PC-3 (cell line): ENCODE measurements around the gene KMT2A. TPM values are rescaled to one million over a fixed set of nuclear protein-coding genes. Genes with fewer than 3 reads are reported as not detected.
A peak's percentile ranks its signal among the peaks of the same experiment; 100 is the strongest.

Source experiments
- ATAC-seq: fragments of 200-7000 bp; cut with Tn5 transposase; 2 replicates; pipeline ENCODE4 v1.9.1; 2020; ENCODE audit warnings: mild to moderate bottlenecking, moderate library complexity
- BruUV-seq: library from RNA; stranded (reverse); fragments of 400-500 nt; replicated peaks from 2 replicates; lab custom pipeline; 2021; lab: Mats Ljungman, UMichigan
- CTCF ChIA-PET: fragments of 300-600 bp; sonication (Branson Sonifier 250); formaldehyde crosslinking; loops from one replicate; lab custom pipeline; 2022; ENCODE audit warnings: antibody characterized with exemption; lab: Charles Lee
- POLR2A ChIA-PET: fragments of 300-600 bp; sonication (Branson Sonifier 250); formaldehyde crosslinking; loops from one replicate; lab custom pipeline; 2022; ENCODE audit warnings: antibody characterized with exemption; ENCODE audit not compliant: unreplicated experiment; lab: Charles Lee
- DNase-seq: peaks from one replicate; pipeline ENCODE4 v3.0.0-alpha.2; 2015
- H2AFZ ChIP-seq: fragments of 300-600 bp; sonication (generic); 2 replicates; pipeline ENCODE4 v1.6.0; 2016; ENCODE audit warnings: antibody characterized with exemption, low read length
- H3F3A ChIP-seq: fragments of 300-600 bp; sonication (generic); one replicate; pipeline ENCODE4 v1.6.0; 2017; ENCODE audit warnings: antibody characterized with exemption, low read length, control low read depth, mild to moderate bottlenecking; ENCODE audit not compliant: unreplicated experiment
- H3K27ac ChIP-seq: fragments of 300-600 bp; sonication (generic); 2 replicates; pipeline ENCODE4 v1.5.1; 2016; ENCODE audit warnings: mild to moderate bottlenecking, low read length
- H3K27me3 ChIP-seq: fragments of 300-600 bp; sonication (generic); 2 replicates; pipeline ENCODE4 v1.6.1; 2016; ENCODE audit warnings: low read length, mixed read lengths
- H3K36me3 ChIP-seq: fragments of 300-600 bp; sonication (generic); 2 replicates; pipeline ENCODE4 v1.6.1; 2016; ENCODE audit warnings: low read depth, mixed run types, low read length, mixed read lengths
- H3K4me1 ChIP-seq: fragments of 300-600 bp; sonication (generic); 2 replicates; pipeline ENCODE4 v1.5.1; 2016; ENCODE audit warnings: low read length; ENCODE audit not compliant: insufficient read depth
- H3K4me2 ChIP-seq: fragments of 300-600 bp; sonication (generic); 2 replicates; pipeline ENCODE4 v1.6.0; 2016; ENCODE audit warnings: low read length
- H3K4me3 ChIP-seq: fragments of 300-600 bp; sonication (generic); 2 replicates; pipeline ENCODE4 v1.5.1; 2016; ENCODE audit warnings: mild to moderate bottlenecking, low read length, mixed read lengths
- H3K79me2 ChIP-seq: fragments of 300-600 bp; sonication (generic); 2 replicates; pipeline ENCODE4 v1.6.1; 2017; ENCODE audit warnings: low read length, mixed read lengths
- H3K9ac ChIP-seq: fragments of 300-600 bp; sonication (generic); 2 replicates; pipeline ENCODE4 v1.6.0; 2016; ENCODE audit warnings: mild to moderate bottlenecking, low read length
- H3K9me2 ChIP-seq: fragments of 300-600 bp; sonication (generic); replicated peaks from 2 replicates; pipeline ENCODE4 v1.6.1; 2016; ENCODE audit warnings: mixed run types, low read length, mixed read lengths
- H3K9me3 ChIP-seq: fragments of 300-600 bp; sonication (generic); 2 replicates; pipeline ENCODE4 v1.6.1; 2016; ENCODE audit warnings: low read length, mixed read lengths
- H4K20me1 ChIP-seq: fragments of 300-600 bp; sonication (generic); 2 replicates; pipeline ENCODE4 v1.6.1; 2016; ENCODE audit warnings: low read length, mixed read lengths
- EZH2 ChIP-seq: fragments of 300-600 bp; sonication (generic); IDR thresholded peaks from one replicate; pipeline ENCODE4 v1.6.1; 2017; ENCODE audit warnings: antibody characterized with exemption, mild to moderate bottlenecking, low read length; ENCODE audit not compliant: unreplicated experiment
- EZH2phosphoT487 ChIP-seq: fragments of 300-600 bp; sonication (generic); IDR thresholded peaks from 2 replicates; pipeline ENCODE4 v1.6.1; 2018; ENCODE audit warnings: mild to moderate bottlenecking, antibody characterized with exemption, low read length, borderline replicate concordance
- intact Hi-C: fragments of 100-400 bp; cut with micrococcal nuclease; formaldehyde crosslinking; loops from 2 replicates; pipeline ENCODE4 v1.9.0; 2023
- total RNA-seq: library from RNA; depleted of rRNA; stranded (reverse); fragments of >200 nt; gene quantifications from 2 replicates; pipeline ENCODE4 v1.2.3, GENCODE V29; 2014
- TF ChIP-seq, protein P1 (sequence below): fragments of 300-600 bp; sonication (generic); conservative IDR thresholded peaks from 2 replicates; pipeline ENCODE4 v1.5.1; 2017; ENCODE audit warnings: antibody characterized with exemption, low read depth, mild to moderate bottlenecking, low read length

Gene KMT2A
- total RNA-seq, 1 experiment from 2014 or later: 35.3 TPM

DNA sequence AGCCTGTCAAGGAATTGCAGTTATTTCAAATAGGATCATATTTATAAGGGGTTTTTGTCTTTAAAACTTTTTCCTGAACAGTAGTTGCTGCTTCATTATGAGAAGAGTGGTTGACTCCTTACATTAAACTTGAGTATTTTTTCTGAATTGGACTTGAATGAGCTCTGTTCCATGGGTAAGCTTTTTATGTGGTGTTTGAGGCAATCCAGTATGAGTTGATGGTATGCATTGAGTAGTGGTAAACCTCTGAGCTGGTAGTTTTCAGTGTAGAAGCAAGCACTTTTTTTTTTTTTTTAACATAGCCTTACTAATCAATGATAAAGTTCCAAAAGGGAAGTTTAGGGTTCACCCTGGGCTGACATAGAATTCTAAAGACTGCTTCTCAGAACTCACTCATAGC lies 3.4 kb downstream of the KMT2A start:
- Histone ChIP-seq H3K36me3 (peaks cover 5% of the 10 kb centered on the region; the same call in 1 of the 2 replicates), H3K79me2 (peaks cover 81% of the 10 kb centered on the region), H3K4me1 (peaks cover 29% of the 10 kb centered on the region), H3K9ac (peak overlapping the region; percentile 67; the same call in 1 of the 2 replicates), H3K9me2 (no peaks in the 10 kb centered on the region), H2AFZ (no peak overlapping the region), H4K20me1 (peaks cover 60% of the 10 kb centered on the region), H3K4me3 (peak overlapping the region; percentile 82), H3K27me3 (no peaks in the 10 kb centered on the region), H3K27ac (no peak overlapping the region), H3F3A (no peaks in the 10 kb centered on the region), H3K4me2 (peak overlapping the region; percentile 99), H3K9me3 (no peaks in the 10 kb centered on the region)
- DNase-seq (no peak), ATAC-seq (no peak)
- intact Hi-C loops: loop anchor here (2.0 kb wide), 1 partner anchor 39 kb away; the partner anchor contains the start of gene ATP5MG
- POLR2A ChIA-PET: no interaction called here
- CTCF ChIA-PET: interaction anchor here (0.7 kb wide), 1 partner anchor 20 kb away, joined by 3 read pairs; no protein-coding TSS in a partner anchor
- TF ChIP-seq, protein P1, sequence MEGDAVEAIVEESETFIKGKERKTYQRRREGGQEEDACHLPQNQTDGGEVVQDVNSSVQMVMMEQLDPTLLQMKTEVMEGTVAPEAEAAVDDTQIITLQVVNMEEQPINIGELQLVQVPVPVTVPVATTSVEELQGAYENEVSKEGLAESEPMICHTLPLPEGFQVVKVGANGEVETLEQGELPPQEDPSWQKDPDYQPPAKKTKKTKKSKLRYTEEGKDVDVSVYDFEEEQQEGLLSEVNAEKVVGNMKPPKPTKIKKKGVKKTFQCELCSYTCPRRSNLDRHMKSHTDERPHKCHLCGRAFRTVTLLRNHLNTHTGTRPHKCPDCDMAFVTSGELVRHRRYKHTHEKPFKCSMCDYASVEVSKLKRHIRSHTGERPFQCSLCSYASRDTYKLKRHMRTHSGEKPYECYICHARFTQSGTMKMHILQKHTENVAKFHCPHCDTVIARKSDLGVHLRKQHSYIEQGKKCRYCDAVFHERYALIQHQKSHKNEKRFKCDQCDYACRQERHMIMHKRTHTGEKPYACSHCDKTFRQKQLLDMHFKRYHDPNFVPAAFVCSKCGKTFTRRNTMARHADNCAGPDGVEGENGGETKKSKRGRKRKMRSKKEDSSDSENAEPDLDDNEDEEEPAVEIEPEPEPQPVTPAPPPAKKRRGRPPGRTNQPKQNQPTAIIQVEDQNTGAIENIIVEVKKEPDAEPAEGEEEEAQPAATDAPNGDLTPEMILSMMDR: no peak
- TF ChIP-seq EZH2phosphoT487: no peak
- no peak for TF ChIP-seq EZH2
- BruUV-seq: no TSS peak

DNA sequence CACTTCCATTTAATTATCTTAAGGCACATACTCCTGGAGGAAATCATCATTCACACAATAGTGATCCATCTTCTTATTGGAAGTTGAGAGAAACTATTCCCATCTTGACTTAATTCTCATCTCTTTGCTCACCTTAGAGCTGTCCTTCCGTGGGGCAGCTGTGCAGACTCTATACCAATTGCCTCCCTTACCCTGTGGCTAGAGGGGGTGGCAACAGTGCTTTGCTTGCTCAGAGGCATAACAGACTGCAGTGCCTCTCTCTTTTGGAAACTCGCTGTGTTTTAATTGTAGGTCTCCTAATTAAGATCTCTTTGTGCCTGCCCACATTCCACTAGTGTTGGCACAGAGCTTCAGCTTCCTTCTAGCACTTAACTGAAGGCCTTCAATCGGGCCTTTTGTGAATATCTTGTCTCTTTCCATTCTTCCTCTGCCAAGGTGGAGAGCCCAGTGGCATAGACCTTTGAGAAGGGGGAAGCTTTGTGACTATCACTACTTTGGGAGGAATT lies 5.5 kb downstream of the KMT2A start:
- peaks cover 26% of the 10 kb centered on the region for H3K4me1 ChIP-seq
- no peak overlapping the region for H3K4me3 ChIP-seq
- no TSS peak for BruUV-seq
- H2AFZ ChIP-seq: no peak overlapping the region
- no peaks in the 10 kb centered on the region for H3K9me3 ChIP-seq
- no peaks in the 10 kb centered on the region for H3K27me3 ChIP-seq
- peaks cover 7% of the 10 kb centered on the region; the same call in 1 of the 2 replicates for H3K36me3 ChIP-seq
- 0 out of 2 replicates have a peak overlapping the region, but pooled peaks have one; percentile 4 for H3K4me2 ChIP-seq
- CTCF ChIA-PET: no interaction called here
- DNase-seq: no peak
- H3K27ac ChIP-seq: no peak overlapping the region
- no peaks in the 10 kb centered on the region for H3F3A ChIP-seq
- H3K9ac ChIP-seq: no peak overlapping the region
- H3K9me2 ChIP-seq: no peaks in the 10 kb centered on the region
- ATAC-seq: no peak
- H3K79me2 ChIP-seq: peaks cover 99% of the 10 kb centered on the region
- intact Hi-C loops: no loop called here
- POLR2A ChIA-PET: no interaction called here
- no peak for TF ChIP-seq EZH2
- TF ChIP-seq, protein P1: no peak
- no peak for TF ChIP-seq EZH2phosphoT487
- H4K20me1 ChIP-seq: peaks cover 60% of the 10 kb centered on the region

DNA sequence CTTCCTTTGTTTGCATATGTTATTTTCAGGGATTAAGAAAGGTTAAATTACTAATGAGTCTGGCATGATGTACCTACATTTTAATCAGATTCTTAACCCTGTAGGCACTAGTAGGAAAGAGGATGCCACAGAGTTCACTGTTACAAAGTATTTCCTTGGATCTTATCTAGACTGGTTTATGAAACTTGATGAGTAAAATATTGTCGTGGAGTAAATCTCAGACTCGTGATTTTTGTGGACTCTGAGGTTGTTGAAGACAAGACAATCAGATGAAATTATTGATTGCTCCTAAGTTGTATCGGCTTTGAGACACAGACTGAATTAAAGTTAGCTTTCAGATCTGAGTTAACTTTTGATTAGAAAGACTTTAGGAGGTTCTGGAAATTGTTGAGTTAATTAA lies 6.0 kb downstream of the KMT2A start:
- BruUV-seq: no TSS peak
- Histone ChIP-seq H2AFZ (no peak overlapping the region), H3K9me3 (no peaks in the 10 kb centered on the region), H4K20me1 (peaks cover 60% of the 10 kb centered on the region), H3K9ac (no peak overlapping the region), H3K27ac (no peak overlapping the region), H3K36me3 (peaks cover 7% of the 10 kb centered on the region; the same call in 1 of the 2 replicates), H3K79me2 (peaks cover 99% of the 10 kb centered on the region), H3K4me3 (no peak overlapping the region), H3K9me2 (no peaks in the 10 kb centered on the region), H3K27me3 (no peaks in the 10 kb centered on the region), H3F3A (no peaks in the 10 kb centered on the region), H3K4me2 (0 out of 2 replicates have a peak overlapping the region, but pooled peaks have one; percentile 4), H3K4me1 (peaks cover 26% of the 10 kb centered on the region)
- DNase-seq: peak; percentile 2
- TF ChIP-seq, protein P1: no peak
- ChIA-PET POLR2A (no interaction called here), CTCF (no interaction called here)
- intact Hi-C loops: no loop called here
- ATAC-seq: no peak
